Glutamatergic neuron (in vitro differentiated cells): Measurements from ENCODE around the gene TFR2. TPM values are rescaled to one million over a fixed set of nuclear protein-coding genes. Genes with fewer than 3 reads are reported as not detected.
A peak's percentile ranks its signal among the peaks of the same experiment; 100 is the strongest.

Experiments
- DNase-seq: peaks from one replicate; pipeline ENCODE4 v3.0.0; 2022
- H3K27ac Mint-ChIP-seq: one replicate; pipeline ENCODE4 v1.8.0; 2020; ENCODE audit warnings: mild to moderate bottlenecking, mixed read lengths, inconsistent platforms; ENCODE audit not compliant: unreplicated experiment
- H3K27me3 Mint-ChIP-seq: one replicate; pipeline ENCODE4 v1.8.0; 2020; ENCODE audit warnings: mild to moderate bottlenecking, moderate library complexity, mixed read lengths, inconsistent platforms; ENCODE audit not compliant: unreplicated experiment
- H3K36me3 Mint-ChIP-seq: one replicate; pipeline ENCODE4 v1.8.0; 2020; ENCODE audit warnings: mild to moderate bottlenecking, mixed read lengths, inconsistent platforms; ENCODE audit not compliant: unreplicated experiment
- H3K4me1 Mint-ChIP-seq: one replicate; pipeline ENCODE4 v1.8.0; 2020; ENCODE audit warnings: mild to moderate bottlenecking, low read depth, mixed read lengths, inconsistent platforms; ENCODE audit not compliant: unreplicated experiment
- H3K4me3 Mint-ChIP-seq: one replicate; pipeline ENCODE4 v1.8.0; 2020; ENCODE audit warnings: mild to moderate bottlenecking, mixed read lengths, inconsistent platforms; ENCODE audit not compliant: unreplicated experiment
- H3K9me3 Mint-ChIP-seq: one replicate; pipeline ENCODE4 v1.8.0; 2020; ENCODE audit warnings: mild to moderate bottlenecking, moderate library complexity, mixed read lengths, inconsistent platforms; ENCODE audit not compliant: unreplicated experiment
- CTCF ChIP-seq: fragments of 200-600 bp; sonication (generic); IDR thresholded peaks from one replicate; pipeline ENCODE4 v1.5.0; 2021; ENCODE audit not compliant: partially characterized antibody, unreplicated experiment
- total RNA-seq: library from RNA; stranded (reverse); fragmentation: NEBNext Ultra II Directional; extraction: Animal tissue kit (Norgen Biotek cat#: 25700); gene quantifications from one replicate; pipeline ENCODE4 v1.2.1, GENCODE V29; 2021; ENCODE audit not compliant: unreplicated experiment

TFR2 gene
- total RNA-seq, 1 donor from 2014 or later = 5.1 TPM

GRCh38 chr7:100582650-100583049 lies 58.7 kb downstream of the TFR2 start:
- Mint-ChIP-seq H3K36me3 (no peaks in the 10 kb centered on the region), H3K4me3 (peak overlapping the region; percentile 64), H3K4me1 (peaks cover 17% of the 10 kb centered on the region), H3K27ac (peak overlapping the region; percentile 66), H3K27me3 (peaks cover 13% of the 10 kb centered on the region), H3K9me3 (peaks cover 10% of the 10 kb centered on the region)
- no peak for DNase-seq
- no peak for TF ChIP-seq CTCF

DNA sequence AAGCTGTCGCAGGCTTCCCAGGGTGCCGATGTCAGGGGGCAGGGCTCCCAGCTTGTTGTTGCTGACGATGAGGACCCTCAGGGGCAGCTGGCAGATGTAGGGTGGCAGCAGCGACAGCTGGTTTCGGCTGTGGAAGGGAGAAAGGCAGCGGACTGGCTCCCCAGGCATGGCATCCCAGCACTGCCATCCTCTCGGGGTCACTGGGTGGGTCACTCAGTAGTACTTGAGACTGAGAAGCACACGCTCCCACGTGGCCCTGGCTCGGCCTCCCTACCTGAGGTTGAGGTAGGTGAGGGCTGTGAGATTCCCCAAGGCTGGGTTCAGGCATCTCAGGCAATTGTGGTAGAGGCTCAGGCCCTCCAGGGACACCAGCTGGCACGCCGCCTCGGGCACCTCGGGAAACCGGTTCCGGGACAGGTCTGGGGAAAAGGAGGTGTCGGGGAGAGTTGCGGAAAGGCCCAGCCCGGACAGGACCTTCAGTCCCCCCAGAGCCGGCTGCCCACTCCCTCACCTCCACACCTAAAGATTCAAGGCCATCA lies 59.2 kb downstream of the TFR2 start:
- peaks cover 10% of the 10 kb centered on the region for H3K9me3 Mint-ChIP-seq
- peaks cover 17% of the 10 kb centered on the region for H3K4me1 Mint-ChIP-seq
- no peak overlapping the region for H3K27ac Mint-ChIP-seq
- peak overlapping the region; percentile 64 for H3K4me3 Mint-ChIP-seq
- H3K36me3 Mint-ChIP-seq = no peaks in the 10 kb centered on the region
- H3K27me3 Mint-ChIP-seq = peaks cover 13% of the 10 kb centered on the region
- no peak for TF ChIP-seq CTCF
- DNase-seq = no peak

- Mint-ChIP-seq H3K4me1 (peaks cover 17% of the 10 kb centered on the region), H3K27ac (no peak overlapping the region), H3K4me3 (peak overlapping the region; percentile 15), H3K27me3 (peaks cover 16% of the 10 kb centered on the region), H3K9me3 (peaks cover 7% of the 10 kb centered on the region), H3K36me3 (no peaks in the 10 kb centered on the region)
- TF ChIP-seq CTCF = no peak
- no peak for DNase-seq
These were observed 60.7 kb downstream of the TFR2 start for GRCh38 chr7:100580466-100581283.

DNA sequence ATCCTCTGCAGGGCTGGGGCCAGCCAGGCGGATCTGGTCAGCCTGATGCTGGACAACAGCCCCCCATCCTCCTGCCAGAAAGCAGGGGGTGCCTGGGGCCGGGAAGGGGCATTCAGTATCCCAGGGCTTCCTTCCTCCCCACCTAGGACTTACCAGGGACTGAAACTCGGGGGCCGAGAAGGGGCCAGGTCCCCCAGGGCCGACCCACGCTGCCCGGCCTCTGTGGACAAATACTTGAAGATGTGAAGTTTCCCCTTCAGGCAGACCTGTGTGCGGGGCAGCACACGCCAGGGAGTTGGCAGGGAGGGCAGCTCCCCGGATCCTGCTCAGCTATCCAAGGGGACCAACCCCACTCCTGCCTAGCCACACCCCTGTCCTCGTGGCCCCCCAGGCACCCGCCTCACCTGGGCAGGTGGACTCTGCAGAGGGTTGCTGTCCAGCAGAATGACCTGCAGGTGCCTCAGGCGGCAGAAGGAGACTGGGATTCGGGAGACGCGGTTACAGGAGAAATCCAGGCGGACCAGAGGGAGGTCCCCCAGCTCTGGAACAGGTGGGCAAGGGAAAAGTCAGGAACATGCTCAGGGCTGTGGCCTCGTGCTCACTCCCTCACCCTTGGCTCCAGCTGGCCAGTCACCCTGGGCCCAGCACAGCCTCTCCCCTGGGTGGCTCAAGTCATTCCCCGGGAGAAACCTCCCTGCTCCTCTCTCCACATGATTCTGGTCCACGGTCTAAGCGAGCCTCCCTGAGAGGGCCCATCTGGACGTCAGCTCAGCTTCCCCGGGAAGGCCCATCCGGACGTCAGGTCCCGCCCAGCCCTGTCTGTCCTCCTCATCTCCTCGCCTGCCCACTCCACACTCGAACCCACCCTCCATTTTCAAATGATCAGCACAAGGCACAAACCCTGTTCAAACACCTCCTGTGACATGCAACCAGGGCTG lies 62.8 kb downstream of the TFR2 start:
- TF ChIP-seq CTCF = no peak
- peaks cover 3% of the 10 kb centered on the region for H3K9me3 Mint-ChIP-seq
- no peak overlapping the region for H3K4me3 Mint-ChIP-seq
- peaks cover 11% of the 10 kb centered on the region for H3K4me1 Mint-ChIP-seq
- H3K27me3 Mint-ChIP-seq = peaks cover 7% of the 10 kb centered on the region
- H3K36me3 Mint-ChIP-seq = no peaks in the 10 kb centered on the region
- no peak for DNase-seq
- H3K27ac Mint-ChIP-seq = no peak overlapping the region
